Choroid plexus epithelial cell (primary cell): ENCODE data around the gene PPP1R3A.
A peak's percentile ranks its signal among the peaks of the same experiment; 100 is the strongest.

ENCODE experiments used
- DNase-seq: peaks from one replicate; pipeline ENCODE4 v3.0.0-alpha.2; 2010; ENCODE audit warnings: low read depth
- H3K4me3 ChIP-seq: 2 replicates; pipeline ENCODE4 v1.5.1; 2011; ENCODE audit warnings: low read depth, mild to moderate bottlenecking, control low read depth, low read length, moderate library complexity
- TF ChIP-seq, protein P1 (sequence below): conservative IDR thresholded peaks from 2 replicates; pipeline ENCODE4 v1.5.1; 2011; ENCODE audit warnings: low read depth, mild to moderate bottlenecking, control low read depth, inconsistent platforms, low read length, moderate library complexity

PPP1R3A gene

DNA sequence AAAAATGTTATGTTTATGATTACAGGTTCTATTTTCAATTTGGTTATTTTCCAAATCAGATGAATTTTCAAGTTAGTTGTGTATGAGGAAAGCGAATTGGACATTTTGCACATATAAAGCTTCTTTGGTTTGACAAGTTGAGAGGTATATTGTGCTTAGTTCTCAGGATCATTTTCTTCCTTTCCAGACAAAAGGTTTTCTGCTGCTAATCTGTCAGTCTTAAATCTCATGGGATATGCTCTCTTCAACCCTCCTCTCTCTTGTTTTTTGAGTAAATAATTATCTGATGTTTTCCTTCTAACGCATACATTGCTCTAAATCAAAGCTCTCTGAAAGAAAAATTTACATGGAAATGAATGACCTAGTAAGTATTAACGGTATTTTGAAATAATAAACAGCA lies 77.9 kb downstream of the PPP1R3A start:
- TF ChIP-seq, protein P1, sequence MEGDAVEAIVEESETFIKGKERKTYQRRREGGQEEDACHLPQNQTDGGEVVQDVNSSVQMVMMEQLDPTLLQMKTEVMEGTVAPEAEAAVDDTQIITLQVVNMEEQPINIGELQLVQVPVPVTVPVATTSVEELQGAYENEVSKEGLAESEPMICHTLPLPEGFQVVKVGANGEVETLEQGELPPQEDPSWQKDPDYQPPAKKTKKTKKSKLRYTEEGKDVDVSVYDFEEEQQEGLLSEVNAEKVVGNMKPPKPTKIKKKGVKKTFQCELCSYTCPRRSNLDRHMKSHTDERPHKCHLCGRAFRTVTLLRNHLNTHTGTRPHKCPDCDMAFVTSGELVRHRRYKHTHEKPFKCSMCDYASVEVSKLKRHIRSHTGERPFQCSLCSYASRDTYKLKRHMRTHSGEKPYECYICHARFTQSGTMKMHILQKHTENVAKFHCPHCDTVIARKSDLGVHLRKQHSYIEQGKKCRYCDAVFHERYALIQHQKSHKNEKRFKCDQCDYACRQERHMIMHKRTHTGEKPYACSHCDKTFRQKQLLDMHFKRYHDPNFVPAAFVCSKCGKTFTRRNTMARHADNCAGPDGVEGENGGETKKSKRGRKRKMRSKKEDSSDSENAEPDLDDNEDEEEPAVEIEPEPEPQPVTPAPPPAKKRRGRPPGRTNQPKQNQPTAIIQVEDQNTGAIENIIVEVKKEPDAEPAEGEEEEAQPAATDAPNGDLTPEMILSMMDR = no peak
- DNase-seq = peak; percentile 18
- H3K4me3 ChIP-seq = no peak overlapping the region

DNA sequence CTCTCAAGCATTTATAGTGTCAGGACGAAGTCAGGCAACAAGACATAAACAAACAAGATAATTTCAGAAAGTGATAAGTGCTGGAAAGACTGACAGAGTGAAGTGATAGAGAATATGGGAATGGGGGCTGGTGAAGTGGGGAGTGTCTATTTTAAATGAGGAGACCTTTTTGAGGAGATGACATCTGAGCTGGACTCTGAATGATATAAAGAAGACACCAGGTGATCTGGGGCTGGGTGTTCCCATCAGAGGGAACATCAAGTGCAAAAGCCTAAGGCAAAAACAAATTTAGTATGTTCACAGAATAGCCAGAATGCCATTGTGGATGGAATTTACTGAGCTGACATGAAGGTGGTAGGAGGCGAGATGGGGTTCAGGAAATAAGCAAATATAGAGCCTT lies 83.4 kb downstream of the PPP1R3A start:
- H3K4me3 ChIP-seq = no peak overlapping the region
- TF ChIP-seq, protein P1 = no peak
- DNase-seq = no peak

DNA sequence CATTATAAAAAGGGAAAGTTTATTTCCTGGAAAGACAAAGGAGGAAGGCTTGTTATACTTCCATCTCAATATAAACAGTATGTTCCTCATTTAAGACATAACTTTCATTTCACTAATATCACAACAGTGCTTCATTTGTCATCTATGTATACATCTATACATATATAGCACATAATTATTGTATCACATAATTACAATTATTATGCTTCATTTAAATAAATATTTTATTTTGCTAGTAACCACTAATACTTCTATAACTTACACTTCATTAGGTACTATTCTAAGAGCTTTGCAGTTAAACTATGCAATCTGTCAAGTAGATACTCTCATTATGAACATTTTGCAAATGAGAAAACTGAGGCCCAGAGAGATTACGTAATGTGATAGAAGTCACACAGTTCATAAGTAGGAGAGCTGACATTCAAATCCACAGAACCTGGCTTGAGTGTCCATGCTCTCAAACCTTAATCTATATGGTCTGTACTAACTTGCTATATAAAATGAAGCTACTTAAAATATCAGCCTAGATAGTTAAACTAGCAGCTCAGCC lies 86.5 kb downstream of the PPP1R3A start:
- DNase-seq = no peak
- TF ChIP-seq, protein P1 = no peak

DNA sequence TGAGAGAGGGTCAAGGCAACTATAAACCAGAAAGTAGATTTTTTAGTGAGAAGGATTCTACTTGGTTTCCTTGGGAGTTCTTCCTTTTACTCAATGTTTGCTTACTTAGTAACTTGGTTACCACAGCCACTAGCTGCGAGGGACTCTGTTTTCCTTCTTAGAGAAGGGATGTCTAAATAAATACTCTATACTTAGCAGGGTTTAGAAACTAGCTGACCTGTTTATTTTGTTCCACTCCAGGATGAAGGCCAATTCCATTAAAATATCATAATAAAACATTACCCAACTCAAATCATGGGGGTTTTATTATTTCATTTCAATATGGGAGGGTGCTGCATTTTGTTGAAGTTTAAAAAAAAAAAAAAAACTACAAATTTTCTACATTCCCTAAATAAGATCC lies 87.3 kb downstream of the PPP1R3A start:
- no peak overlapping the region for H3K4me3 ChIP-seq
- TF ChIP-seq, protein P1 = no peak
- peak; percentile 70 for DNase-seq

More for the DNA sequence above, 86.5 kb downstream of the PPP1R3A start:
- H3K4me3 ChIP-seq = no peak overlapping the region

DNA sequence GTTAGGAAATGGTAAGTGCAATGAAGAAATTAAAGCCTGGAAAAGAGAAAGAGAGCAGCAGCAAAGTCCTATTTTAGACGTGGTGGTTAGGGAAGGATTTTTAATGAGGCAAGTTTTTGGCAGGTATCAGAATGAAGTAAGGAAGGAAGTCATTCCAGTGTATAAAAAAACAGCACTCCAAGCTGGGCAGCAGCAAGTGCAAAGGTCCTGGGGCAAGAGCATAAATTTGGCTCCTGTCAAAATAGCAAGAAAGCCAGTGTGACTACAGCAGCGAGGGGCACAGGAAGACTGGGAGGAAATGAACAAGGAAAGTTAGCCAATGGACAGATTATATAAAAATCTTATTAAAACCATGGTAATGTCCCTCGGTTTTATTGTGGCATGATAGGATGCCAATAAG lies 90.2 kb downstream of the PPP1R3A start:
- H3K4me3 ChIP-seq = no peak overlapping the region
- TF ChIP-seq, protein P1 = no peak
- DNase-seq = no peak
